Measurements from ENCODE around the gene RABL6. TPM values are rescaled to one million over a fixed set of nuclear protein-coding genes. Genes with fewer than 3 reads are reported as not detected.
"Not testable (repeated sequence)": the region's sequence is repeated elsewhere in the genome, so short reads cannot be mapped to it uniquely, and the experiment has no call there.

RABL6 gene
- total and polyA plus RNA-seq, 2 experiments from 2014 or later = 101 to 153 TPM

DNA sequence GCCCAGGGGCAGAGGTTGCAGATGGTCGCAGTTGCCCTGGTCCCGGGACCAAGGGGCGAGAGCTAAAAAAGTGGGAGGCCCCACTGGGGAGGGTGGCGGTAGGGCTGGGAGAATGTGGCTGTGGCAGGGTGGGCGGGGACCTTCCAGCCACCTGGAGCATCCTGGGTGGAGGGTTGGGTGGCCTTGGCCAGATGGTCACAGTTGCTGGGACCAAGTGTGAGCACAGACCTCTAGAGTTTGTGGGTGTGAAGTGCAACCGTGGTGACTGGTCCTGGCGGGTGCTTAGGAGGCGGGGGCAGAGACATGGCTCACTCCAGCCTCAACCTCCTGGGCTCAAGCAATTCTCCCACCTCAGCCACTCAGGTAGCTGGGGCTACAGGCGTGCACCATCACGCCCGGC lies 72.9 kb downstream of the RABL6 start:
- H3K4me3 ChIP-seq = no peak overlapping the region
- no peaks in the 10 kb centered on the region for H3K36me3 ChIP-seq
- no peaks in the 10 kb centered on the region for H3K9me3 ChIP-seq (ENCODE audit: low read depth)
- H3K27me3 ChIP-seq = no peaks in the 10 kb centered on the region
- TF ChIP-seq, protein P1, sequence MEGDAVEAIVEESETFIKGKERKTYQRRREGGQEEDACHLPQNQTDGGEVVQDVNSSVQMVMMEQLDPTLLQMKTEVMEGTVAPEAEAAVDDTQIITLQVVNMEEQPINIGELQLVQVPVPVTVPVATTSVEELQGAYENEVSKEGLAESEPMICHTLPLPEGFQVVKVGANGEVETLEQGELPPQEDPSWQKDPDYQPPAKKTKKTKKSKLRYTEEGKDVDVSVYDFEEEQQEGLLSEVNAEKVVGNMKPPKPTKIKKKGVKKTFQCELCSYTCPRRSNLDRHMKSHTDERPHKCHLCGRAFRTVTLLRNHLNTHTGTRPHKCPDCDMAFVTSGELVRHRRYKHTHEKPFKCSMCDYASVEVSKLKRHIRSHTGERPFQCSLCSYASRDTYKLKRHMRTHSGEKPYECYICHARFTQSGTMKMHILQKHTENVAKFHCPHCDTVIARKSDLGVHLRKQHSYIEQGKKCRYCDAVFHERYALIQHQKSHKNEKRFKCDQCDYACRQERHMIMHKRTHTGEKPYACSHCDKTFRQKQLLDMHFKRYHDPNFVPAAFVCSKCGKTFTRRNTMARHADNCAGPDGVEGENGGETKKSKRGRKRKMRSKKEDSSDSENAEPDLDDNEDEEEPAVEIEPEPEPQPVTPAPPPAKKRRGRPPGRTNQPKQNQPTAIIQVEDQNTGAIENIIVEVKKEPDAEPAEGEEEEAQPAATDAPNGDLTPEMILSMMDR (IDR thresholded peaks at IDR 0.05; ENCODE audit: low read depth, low read length) = no peak
- no peak for DNase-seq (ENCODE audit: low read depth in 1 of 2, low spot score in 1 of 2)
- no peak overlapping the region for H3K27ac ChIP-seq
- H3K4me1 ChIP-seq (ENCODE audit: low read depth) = no peaks in the 10 kb centered on the region

DNA sequence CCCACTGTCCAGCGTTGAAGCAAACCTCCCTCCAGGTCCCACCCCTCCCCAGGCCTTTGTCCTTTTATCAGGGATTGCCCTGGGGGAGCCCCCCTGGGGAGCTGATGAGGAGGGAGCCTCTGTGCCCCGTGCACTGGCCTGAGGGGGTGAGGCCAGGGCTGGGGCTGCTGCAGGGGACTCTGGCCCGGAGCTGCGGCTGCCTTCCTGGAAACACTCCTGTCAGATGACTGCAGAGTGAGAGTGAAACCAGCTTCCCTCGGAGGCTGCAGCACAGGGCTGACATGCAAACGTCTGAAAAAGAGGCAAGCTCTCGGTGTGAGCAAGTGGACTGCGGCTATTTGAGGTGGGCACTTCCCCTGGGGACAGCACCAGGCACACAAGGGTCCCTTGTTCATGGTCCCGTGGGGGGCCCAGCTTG lies 74.0 kb downstream of the RABL6 start:
- Histone ChIP-seq H3K36me3 (no peaks in the 10 kb centered on the region), H3K9me3 (ENCODE audit: low read depth) (no peaks in the 10 kb centered on the region), H3K4me1 (ENCODE audit: low read depth) (no peaks in the 10 kb centered on the region), H3K4me3 (no peak overlapping the region), H3K27ac (peak overlapping the region; percentile 21), H3K27me3 (no peaks in the 10 kb centered on the region)
- TF ChIP-seq, protein P1 (IDR thresholded peaks at IDR 0.05; ENCODE audit: low read depth, low read length) = no peak
- peak; percentile 53 to 64 for DNase-seq (ENCODE audit: low read depth in 1 of 2, low spot score in 1 of 2)

DNA sequence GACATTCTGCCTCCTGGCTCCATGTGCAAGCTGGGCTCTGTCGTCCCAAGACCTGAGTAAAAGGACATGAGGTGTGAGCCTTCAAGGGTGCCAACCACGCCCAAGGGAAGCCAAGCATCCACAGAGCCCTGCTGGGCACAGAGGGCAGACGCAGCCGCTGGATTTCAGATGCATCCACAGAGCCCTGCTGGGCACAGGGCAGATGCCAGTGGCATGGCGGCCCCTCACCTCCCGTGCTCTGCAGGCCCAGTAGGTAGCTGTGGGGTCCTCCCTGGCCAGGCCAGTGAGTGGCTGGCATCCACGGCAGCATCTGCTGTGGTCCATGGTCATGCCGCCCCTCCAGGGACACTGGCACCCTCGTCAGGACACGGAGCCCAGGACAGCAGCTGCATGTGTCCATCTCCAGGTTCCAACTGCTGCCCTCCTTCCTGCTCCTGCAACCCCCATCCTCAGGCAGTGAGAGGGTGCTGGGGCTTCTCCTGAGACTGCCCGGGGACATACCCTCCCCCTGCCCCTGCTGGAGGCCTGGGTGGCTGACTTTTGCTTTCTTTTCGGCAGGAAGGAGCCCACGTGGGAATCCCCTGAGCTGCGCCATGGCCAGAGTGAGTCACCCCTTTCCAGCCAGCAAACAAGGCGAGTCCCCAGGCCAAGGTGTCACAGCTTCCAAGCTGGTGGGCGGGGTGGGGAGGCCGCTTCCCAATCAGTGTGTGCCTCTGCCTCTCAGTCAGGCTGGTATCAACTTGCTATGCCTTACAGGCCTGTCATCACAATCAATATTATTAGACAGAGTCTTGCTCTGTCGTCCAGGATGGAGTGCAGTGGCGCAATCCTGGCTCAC lies 74.6 kb downstream of the RABL6 start:
- peak in 1 of 2 donors; percentile 78 for DNase-seq (ENCODE audit: low read depth in 1 of 2, low spot score in 1 of 2)
- Histone ChIP-seq H3K36me3 (no peaks in the 10 kb centered on the region), H3K9me3 (ENCODE audit: low read depth) (no peaks in the 10 kb centered on the region), H3K4me1 (ENCODE audit: low read depth) (no peaks in the 10 kb centered on the region), H3K27me3 (no peaks in the 10 kb centered on the region), H3K4me3 (no peak overlapping the region), H3K27ac (peak overlapping the region; percentile 21)
- TF ChIP-seq, protein P1 (IDR thresholded peaks at IDR 0.05; ENCODE audit: low read depth, low read length) = no peak

DNA sequence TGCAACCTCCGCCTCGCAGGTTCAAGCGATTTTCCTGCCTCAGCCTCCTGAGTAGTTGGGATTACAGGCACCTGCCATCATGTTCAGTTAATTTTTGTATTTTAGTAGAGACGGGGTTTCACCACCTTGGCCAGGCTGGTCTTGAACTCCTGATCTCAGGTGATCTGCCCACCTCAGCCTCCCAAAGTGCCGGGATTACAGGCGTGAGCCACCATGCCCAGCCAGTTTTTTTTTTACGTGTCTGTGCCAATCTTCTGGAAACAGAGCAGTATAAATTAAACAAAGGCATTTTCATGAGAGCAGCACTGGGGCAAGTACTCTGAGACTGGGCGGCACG lies 75.2 kb downstream of the RABL6 start:
- H3K4me3 ChIP-seq; H3K9me3 ChIP-seq (ENCODE audit: low read depth); H3K4me1 ChIP-seq (ENCODE audit: low read depth); H3K36me3 ChIP-seq; DNase-seq (ENCODE audit: low read depth in 1 of 2, low spot score in 1 of 2); H3K27ac ChIP-seq; H3K27me3 ChIP-seq: not testable (repeated sequence)

DNA sequence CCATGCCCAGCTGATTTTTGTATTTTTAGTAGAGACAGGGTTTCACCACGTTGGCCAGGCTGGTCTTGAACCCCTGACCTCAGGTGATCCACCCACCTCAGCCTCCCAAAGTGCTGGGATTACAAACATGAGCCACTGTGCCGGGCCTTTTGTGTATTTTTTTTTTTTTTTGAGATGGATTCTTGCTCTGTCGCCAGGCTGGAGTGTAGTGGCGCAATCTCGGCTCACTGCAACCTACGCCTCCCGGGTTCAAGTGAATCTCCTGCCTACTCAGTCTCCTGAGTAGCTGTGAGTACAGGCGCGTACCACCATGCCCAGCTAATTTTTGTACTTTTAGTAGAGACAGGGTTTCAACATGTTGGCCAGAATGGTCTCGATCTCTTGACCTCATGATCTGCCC lies 75.9 kb downstream of the RABL6 start:
- not testable (repeated sequence) for H3K9me3 ChIP-seq (ENCODE audit: low read depth); H3K36me3 ChIP-seq; H3K27ac ChIP-seq; DNase-seq (ENCODE audit: low read depth in 1 of 2, low spot score in 1 of 2); H3K27me3 ChIP-seq; H3K4me3 ChIP-seq; H3K4me1 ChIP-seq (ENCODE audit: low read depth)

DNA sequence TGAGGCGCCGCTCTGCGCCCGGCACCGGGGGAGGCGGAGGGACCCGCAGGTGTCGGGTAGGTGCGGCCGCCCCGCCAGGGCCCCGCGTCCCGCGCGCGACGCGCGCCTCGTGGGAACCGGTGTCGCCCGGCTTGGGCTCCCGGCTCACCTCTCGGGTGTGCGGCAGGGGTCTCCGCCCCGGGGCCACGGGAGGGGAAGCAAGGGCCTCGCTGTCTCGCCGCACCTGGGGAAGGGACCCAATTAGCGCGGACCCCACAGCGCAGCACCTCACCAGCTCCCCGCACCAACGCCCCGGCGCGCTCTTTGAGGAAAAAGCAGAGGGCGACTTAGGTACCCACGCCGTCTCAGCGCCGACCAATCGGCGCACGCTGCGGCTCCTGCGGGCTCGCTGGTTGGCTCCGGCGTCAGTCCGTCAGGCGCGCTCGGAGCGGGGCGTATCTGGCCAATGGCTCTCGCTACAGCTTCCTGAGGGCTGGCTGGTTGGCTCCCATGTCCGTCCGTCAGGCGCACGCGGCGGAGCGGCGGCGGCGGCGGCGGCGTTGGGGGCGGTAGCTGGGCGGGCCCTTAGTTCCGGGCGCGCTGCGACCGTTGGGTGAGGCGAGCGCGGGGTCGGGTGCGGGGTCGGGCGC lies 78.3 kb downstream of the RABL6 start, which contains the start of gene TRAF2:
TSS of gene TRAF2 (plus strand) at position 567 of the 629 bp plus-strand sequence. CDS start 12,225 bp downstream, outside the sequence.
- Histone ChIP-seq H3K27me3 (no peaks in the 10 kb centered on the region), H3K4me1 (ENCODE audit: low read depth) (no peaks in the 10 kb centered on the region), H3K4me3 (peak within 1 kb of the TSS; percentile 98), H3K36me3 (no peaks in the 10 kb centered on the region), H3K27ac (peak within 1 kb of the TSS; percentile 74), H3K9me3 (ENCODE audit: low read depth) (no peaks in the 10 kb centered on the region)
- DNase-seq (ENCODE audit: low read depth in 1 of 2, low spot score in 1 of 2) = peak; percentile 98 to 100
- TF ChIP-seq, protein P1 (IDR thresholded peaks at IDR 0.05; ENCODE audit: low read depth, low read length) = no peak
